Measurements from ENCODE around the gene R3HDM4. TPM values are rescaled to one million over a fixed set of nuclear protein-coding genes. Genes with fewer than 3 reads are reported as not detected.
A peak's percentile ranks its signal among the peaks of the same experiment; 100 is the strongest.
"Not testable (repeated sequence)": the region's sequence is repeated elsewhere in the genome, so short reads cannot be mapped to it uniquely, and the experiment has no call there.

The R3HDM4 gene
- total RNA-seq, 1 donor from 2014 or later = 28.7 TPM

- no peak for DNase-seq
These were observed 58.5 kb downstream of the R3HDM4 start for GRCh38 chr19:854549-854948.

- not testable (repeated sequence) for DNase-seq
These were observed 59.3 kb downstream of the R3HDM4 start for GRCh38 chr19:853614-854220.

DNA sequence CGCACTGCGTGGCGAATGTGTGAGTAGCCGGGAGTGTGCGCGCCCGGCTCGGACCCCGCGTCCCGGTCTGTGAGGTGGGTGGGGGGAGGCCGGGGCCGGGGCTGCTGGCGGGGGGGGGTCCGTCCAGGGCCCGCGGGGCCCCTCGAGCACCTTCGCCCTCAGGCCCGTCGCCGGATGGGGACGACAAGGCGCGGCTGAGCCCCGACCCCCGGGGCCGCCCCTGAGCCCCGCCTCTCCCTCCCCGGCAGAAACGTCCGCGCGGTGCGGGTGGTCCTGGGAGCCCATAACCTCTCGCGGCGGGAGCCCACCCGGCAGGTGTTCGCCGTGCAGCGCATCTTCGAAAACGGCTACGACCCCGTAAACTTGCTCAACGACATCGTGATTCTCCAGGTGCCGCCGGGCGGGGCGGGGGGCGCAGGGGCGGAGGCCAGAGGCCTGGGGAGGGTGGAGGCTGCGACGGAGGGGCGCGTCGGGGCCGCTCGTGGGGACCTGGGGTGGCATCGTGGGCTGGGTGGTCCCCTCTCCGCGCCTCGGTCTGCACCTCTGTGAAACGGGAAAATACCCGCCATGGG lies 59.9 kb downstream of the R3HDM4 start:
- DNase-seq = no peak

- DNase-seq = no peak
These were observed 60.6 kb downstream of the R3HDM4 start, which contains the start of gene ELANE for GRCh38 chr19:852136-853013. TSS of gene ELANE (plus strand) at chr19:852303. CDS start at chr19:852329, 26 bp downstream.

DNA sequence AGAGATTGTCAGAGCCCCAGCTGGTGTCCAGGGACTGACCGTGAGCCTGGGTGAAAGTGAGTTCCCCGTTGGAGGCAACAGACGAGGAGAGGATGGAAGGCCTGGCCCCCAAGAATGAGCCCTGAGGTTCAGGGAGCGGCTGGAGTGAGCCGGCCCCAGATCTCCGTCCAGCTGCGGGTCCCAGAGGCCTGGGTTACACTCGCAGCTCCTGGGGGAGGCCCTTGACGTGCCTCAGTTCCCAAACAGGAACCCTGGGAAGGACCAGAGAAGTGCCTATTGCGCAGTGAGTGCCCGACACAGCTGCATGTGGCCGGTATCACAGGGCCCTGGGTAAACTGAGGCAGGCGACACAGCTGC lies 62.1 kb downstream of the R3HDM4 start:
- DNase-seq = no peak

GRCh38 chr19:850221-850978 lies 62.6 kb downstream of the R3HDM4 start:
- peak; percentile 69 for DNase-seq

DNA sequence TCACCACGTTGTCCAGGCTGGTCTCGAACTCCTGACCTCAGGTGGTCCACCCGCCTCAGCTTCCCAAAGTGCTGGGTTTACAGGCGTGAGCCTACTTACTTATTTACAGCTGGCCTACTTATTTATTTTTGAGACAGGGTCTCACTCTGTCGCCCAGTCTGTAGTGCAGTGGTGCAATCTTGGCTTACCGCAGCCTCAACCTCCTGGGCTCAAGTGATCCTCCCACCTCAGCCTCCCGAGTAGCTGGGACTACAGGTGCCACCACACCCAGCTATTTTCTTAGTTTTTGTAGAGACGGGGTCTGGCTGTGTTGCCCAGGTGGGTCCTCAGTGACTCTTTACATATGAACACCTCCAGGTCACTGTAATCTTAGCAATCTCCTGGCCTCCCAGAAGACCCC lies 63.8 kb downstream of the R3HDM4 start:
- not testable (repeated sequence) for DNase-seq

DNA sequence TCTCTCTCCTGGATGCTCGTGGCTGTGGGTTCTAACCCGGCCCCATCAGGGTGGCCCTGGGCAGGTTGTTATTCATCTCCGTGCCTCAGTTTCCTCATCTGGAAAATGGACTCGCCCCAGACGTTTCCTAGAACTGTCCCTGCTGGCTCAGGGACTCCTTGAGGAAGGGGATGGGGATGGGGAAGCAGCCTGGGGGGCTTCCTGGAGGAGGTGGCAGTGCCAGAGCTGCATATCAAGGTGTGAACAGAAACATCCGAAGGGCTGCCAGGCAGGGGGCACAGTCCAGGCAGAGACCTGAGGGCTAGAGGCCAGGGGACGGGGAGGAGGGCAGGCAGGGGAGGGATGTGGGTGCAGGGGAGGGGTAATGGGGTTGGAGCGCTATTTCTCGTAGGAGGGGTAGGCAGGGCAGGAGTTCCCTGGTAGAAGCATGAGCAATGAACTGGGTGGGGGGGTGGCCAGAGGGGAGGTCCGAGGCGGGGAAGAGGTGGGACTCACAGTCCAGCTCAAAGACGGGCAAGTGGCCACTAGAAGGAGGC lies 64.6 kb downstream of the R3HDM4 start:
- DNase-seq = no peak

Small RNA genes within 50 kb of the gene (small RNA-seq; reads per million reads assigned to genes)
- 0.17 reads per million for gene RNU6-9 (ENCODE audit: low replicate concordance)

Other genes with a start within 250 kb of the R3HDM4 start
- 21.0 TPM for gene FSTL3, start 236.8 kb downstream of the R3HDM4 start, total RNA-seq
- 0.69 TPM for gene PRSS57, start 217.8 kb downstream of the R3HDM4 start, total RNA-seq
- 25.4 TPM for gene PALM, start 204.3 kb downstream of the R3HDM4 start, total RNA-seq
- gene MISP, start 162.1 kb downstream of the R3HDM4 start, total RNA-seq = 1.2 TPM
- 106 TPM for gene PTBP1, start 115.8 kb downstream of the R3HDM4 start, total RNA-seq
- gene PLPPR3, start 91.3 kb downstream of the R3HDM4 start, total RNA-seq = 0.89 TPM
- gene AZU1, start 85.4 kb downstream of the R3HDM4 start, total RNA-seq = 12.8 TPM
- 28.9 TPM for gene PRTN3, start 72.2 kb downstream of the R3HDM4 start, total RNA-seq
- 24.0 TPM for gene ELANE, start 60.9 kb downstream of the R3HDM4 start, total RNA-seq
- gene CFD, start 53.6 kb downstream of the R3HDM4 start, total RNA-seq = 79.1 TPM
- 16.5 TPM for gene MED16, start 20.0 kb downstream of the R3HDM4 start, total RNA-seq
- gene RNU6-9, start 19.7 kb downstream of the R3HDM4 start, total RNA-seq = not detected
- not detected for gene KISS1R, start 4.1 kb upstream of the R3HDM4 start, total RNA-seq
- gene ARID3A, start 12.8 kb upstream of the R3HDM4 start, total RNA-seq = 12.8 TPM
- gene WDR18, start 71.1 kb upstream of the R3HDM4 start, total RNA-seq = 34.1 TPM
- 0.20 TPM for gene GRIN3B, start 87.2 kb upstream of the R3HDM4 start, total RNA-seq
- gene TMEM259, start 107.9 kb upstream of the R3HDM4 start, total RNA-seq = 40.6 TPM
- not detected for gene RNU6-2, start 108.3 kb upstream of the R3HDM4 start, total RNA-seq
- 58.2 TPM for gene CNN2, start 113.4 kb upstream of the R3HDM4 start, total RNA-seq
- 4.8 TPM for gene ABCA7, start 126.9 kb upstream of the R3HDM4 start, total RNA-seq
- 10.7 TPM for gene ARHGAP45, start 153.9 kb upstream of the R3HDM4 start, total RNA-seq
- 47.1 TPM for gene POLR2E, start 182.2 kb upstream of the R3HDM4 start, total RNA-seq
- gene GPX4, start 190.8 kb upstream of the R3HDM4 start, total RNA-seq = 105 TPM

Measured in skin of body (tissue), 3 donors.